Cardiac septum (tissue), 1 donor: Measurements from ENCODE around the gene KANSL2. TPM values are rescaled to one million over a fixed set of nuclear protein-coding genes. Genes with fewer than 3 reads are reported as not detected.
"Not testable (repeated sequence)": the region's sequence is repeated elsewhere in the genome, so short reads cannot be mapped to it uniquely, and the experiment has no call there.

Experiments
- DNase-seq: peaks from one replicate; pipeline ENCODE4 v3.0.0-alpha.2; 2020; ENCODE audit warnings: low spot score
- intact Hi-C: fragments of 100-400 bp; cut with DNase I; formaldehyde crosslinking; loops from one replicate; pipeline ENCODE4 v1.14.0; 2022
- long read RNA-seq: library from polyadenylated mRNA; unstranded; transcript quantifications from one replicate; pipeline ENCODE4 v2.0.0, GENCODE V29; 2021
- total RNA-seq: library from RNA; stranded (reverse); fragmentation: NEBNext Ultra II Directional; extraction: Animal tissue kit (Norgen Biotek cat#: 25700); gene quantifications from one replicate; pipeline ENCODE4 v1.2.1, GENCODE V29; 2021
- donor health status: DM: no; HTN: no; CAD: no.

KANSL2 gene
- total RNA-seq, result 24.8 TPM
- long read RNA-seq, partial matches to known transcripts, result 6 of 50 reads
- long read RNA-seq, other reads (novel, unspliced or antisense), result 44 of 50 reads

- peak; percentile 99 for DNase-seq
- intact Hi-C loops, result loop anchor here (5.0 kb wide), 1 partner anchor 35 kb away; the partner anchor contains the start of gene CCNT1
Measured at GRCh38 chr12:48681710-48682532, at the start of gene KANSL2. Gene KANSL2, minus strand, starts transcription at chr12:48682238. Its CDS starts 606 bp downstream, at chr12:48681632.

DNA sequence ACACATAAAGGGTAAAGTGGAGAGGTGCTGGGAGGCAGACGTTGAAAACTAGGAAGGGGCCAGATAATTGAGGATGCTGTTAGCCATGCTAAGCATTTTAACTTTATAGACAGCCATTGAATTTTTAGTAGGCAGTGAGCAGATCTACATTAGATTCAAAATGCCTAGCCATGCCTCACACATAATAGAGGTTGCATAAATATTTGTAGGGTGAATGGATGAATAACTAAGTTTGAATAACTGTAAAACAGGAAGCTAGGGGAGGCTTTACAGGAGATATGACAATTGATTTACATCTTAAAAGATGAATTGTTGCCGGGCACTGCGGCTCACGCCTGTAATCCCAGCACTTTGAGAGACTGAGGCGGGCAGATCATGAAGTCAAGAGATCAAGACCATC, 46.8 kb upstream of the KANSL2 start:
- DNase-seq, result no peak
- intact Hi-C loops, result no loop called here

- intact Hi-C loops, DNase-seq: not testable (repeated sequence)
Measured at GRCh38 chr12:48720737-48721136, 38.7 kb upstream of the KANSL2 start.

GRCh38 chr12:48720171-48720570, 38.1 kb upstream of the KANSL2 start:
- intact Hi-C loops, DNase-seq: not testable (repeated sequence)

- intact Hi-C loops, result loop anchor here (5.0 kb wide), 1 partner anchor 37 kb away; the partner anchor contains the start of gene KANSL2
- DNase-seq, result not testable (repeated sequence)
Measured at GRCh38 chr12:48719002-48719401, 37.0 kb upstream of the KANSL2 start.

DNA sequence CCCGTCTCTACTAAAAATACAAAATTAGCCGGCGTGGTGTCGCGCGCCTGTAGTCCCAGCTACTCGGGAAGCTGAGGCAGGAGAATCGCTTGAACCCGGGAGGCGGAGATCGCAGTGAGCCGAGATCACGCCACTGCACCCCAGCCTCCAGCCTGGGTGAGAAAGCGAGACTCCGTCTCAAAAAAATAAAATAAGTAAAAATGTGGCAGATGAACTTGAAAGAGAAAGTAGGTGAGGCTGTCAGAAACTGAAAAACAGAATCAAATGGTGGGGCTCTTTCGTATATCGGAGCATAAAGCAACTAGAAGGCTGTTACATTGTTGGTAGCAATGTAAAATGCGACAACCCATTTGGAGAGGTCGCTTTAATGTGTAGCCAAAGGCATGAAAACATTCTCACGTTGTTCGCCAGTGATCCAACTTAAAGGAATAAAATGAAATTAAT, 35.2 kb upstream of the KANSL2 start:
- intact Hi-C loops, result loop anchor here (2.0 to 5.0 kb wide), 2 partner anchors 35 to 72 kb away; partner anchors contain the start of genes ADCY6 and KANSL2
- no peak for DNase-seq

DNA sequence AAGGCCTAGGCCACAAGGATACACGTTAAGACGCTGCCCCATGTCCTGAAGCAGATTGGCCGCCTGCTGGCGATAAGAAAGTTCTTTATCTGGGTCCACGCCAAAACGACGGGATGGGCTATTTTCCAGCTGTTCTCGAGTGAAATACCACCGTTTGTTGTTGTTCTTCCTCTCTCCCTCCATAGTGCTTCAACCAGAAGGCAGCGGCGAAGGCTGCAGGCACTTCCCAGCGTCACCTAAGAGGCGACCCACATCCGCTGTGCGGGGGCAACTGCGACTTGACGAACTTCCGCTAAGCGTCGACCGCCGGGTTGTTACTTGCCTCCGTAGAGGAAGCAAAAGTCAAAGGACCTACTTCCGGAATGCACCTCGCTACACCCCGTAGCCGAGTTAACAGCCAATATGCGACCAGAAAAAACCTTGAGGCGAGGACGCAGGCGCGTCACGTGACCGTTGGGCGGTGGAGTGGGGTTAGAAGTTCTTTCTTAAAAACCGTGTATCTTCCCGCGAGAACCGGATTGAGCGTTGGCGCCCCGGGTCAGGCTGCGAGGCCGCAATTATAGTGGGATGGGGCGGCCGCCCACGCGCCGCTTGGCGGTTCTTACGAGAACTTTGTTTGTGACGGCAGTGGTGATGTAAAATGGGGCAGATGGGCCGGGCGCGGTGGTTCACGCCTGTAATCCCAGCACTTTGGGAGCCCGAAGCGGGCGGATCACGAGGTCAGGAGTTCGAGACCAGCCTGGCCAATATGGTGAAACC, 34.6 kb upstream of the KANSL2 start, which contains the start of gene CCNT1:
Gene CCNT1 (minus strand): TSS at position 215 of the 759 bp plus-strand sequence. CDS start 32 bp downstream, at position 183.
- DNase-seq, result peak; percentile 99
- intact Hi-C loops, result loop anchor here (2.0 to 5.0 kb wide), 2 partner anchors 34 to 72 kb away; partner anchors contain the start of genes ADCY6 and KANSL2

- DNase-seq, result no peak
- intact Hi-C loops, result loop anchor here (2.0 to 5.0 kb wide), 2 partner anchors 34 to 73 kb away; partner anchors contain the start of genes ADCY6 and KANSL2
Measured at GRCh38 chr12:48716168-48716492, 34.1 kb upstream of the KANSL2 start.

- no peak for DNase-seq
- intact Hi-C loops, result no loop called here
Measured at GRCh38 chr12:48712209-48712608, 30.2 kb upstream of the KANSL2 start.

GRCh38 chr12:48698822-48699221, 16.8 kb upstream of the KANSL2 start:
- intact Hi-C loops, DNase-seq: not testable (repeated sequence)

DNA sequence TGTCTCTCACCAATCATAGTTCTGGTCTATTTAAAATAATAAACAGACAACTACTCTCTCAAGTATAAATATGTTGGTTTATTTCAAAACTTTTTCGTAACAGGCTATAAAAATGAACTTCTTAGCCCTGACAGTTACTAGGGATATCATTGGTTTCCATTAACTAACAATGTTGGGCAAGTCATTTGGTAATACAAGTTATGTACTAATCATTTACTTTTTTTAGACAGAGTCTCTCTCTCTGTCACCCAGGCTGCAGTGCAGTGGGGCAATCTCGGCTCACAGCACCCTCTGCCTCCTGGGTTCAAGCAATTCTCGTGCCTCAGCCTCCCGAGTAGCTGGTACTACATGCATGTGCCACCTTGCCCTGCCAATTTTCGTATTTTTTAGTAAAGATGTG, 14.6 kb upstream of the KANSL2 start:
- intact Hi-C loops, result no loop called here
- no peak for DNase-seq

DNA sequence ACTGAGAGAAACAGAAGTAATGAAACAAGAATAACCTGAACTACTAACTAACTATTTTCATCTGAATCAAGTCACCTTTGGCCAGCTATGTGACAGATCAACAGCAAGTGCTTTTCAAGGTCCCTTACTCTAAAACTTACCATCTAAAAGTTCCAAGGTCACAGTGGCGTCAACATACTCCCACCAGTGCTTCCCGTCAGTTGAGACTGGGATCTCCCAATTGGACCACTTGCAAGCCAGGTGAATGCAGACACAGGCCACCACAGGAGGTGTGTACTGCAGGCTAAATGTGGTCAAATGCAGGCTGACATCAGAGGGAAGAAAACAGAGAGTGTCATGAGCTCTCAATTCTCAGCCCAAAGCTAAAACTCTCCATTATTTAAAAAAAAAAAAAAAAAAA, 13.8 kb upstream of the KANSL2 start:
- no peak for DNase-seq
- intact Hi-C loops, result no loop called here

- DNase-seq, result no peak
- intact Hi-C loops, result no loop called here
Measured at GRCh38 chr12:48694038-48694437, 12.0 kb upstream of the KANSL2 start.

GRCh38 chr12:48693572-48693971, 11.5 kb upstream of the KANSL2 start:
- no peak for DNase-seq
- intact Hi-C loops, result no loop called here

DNA sequence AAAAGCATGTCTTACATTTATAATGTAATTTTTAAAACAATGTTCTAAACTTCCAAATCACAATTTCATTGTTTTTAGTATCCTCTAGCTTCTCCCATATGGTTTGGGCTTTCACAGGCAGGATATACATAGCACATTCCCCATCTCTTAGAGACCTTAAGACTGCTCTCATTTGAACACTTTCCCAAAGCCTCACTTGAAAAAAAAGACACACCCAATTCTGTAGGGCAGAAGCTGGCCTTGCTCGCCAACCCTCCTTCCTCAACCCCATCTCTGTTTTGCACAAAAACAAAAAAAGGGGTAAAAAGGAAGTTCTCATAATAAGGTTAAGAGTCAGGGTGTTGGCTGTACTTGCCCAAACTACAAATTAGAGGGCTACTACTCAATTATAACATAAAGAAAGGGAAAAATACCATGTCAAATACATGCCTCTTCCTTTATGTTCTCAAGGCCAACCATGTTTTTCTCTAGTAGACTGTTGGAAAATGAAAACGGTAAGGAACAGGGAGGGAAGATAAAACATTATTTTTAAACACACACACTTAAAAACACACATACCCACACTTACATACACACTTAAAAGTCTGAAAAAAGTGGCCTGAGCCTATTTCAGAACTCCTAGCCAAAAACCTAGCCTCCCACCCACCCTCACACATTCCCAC, 9.9 kb upstream of the KANSL2 start:
- intact Hi-C loops, result no loop called here

GRCh38 chr12:48690990-48691389, 9.0 kb upstream of the KANSL2 start:
- intact Hi-C loops, result no loop called here
- DNase-seq, result no peak

More for the DNA sequence above, 9.9 kb upstream of the KANSL2 start:
- DNase-seq, result no peak

GRCh38 chr12:48690436-48690835, 8.4 kb upstream of the KANSL2 start:
- intact Hi-C loops, result no loop called here

GRCh38 chr12:48688836-48689235, 6.8 kb upstream of the KANSL2 start:
- no peak for DNase-seq
- intact Hi-C loops, result no loop called here

More at GRCh38 chr12:48690436-48690835, 8.4 kb upstream of the KANSL2 start:
- DNase-seq, result no peak

GRCh38 chr12:48687592-48687991, 5.6 kb upstream of the KANSL2 start:
- intact Hi-C loops, result no loop called here
- DNase-seq, result no peak
